Cardiac fibroblast (primary cell): ENCODE data around the gene SRGAP3.

ENCODE experiments used
- DNase-seq, 2 donors: peaks; one replicate each; pipeline versions ENCODE4 v3.0.0 to v3.0.0-alpha.2; 2010; ENCODE audit warnings: low read depth in 2 of 2
- H3K4me3 ChIP-seq, 2 donors: replicated peaks in 1 of 2; 1 replicate in 1 of 2; 2 replicates in 1 of 2; pipeline ENCODE4 v1.5.1; 2011; ENCODE audit warnings: low read depth in 2 of 2, low read length in 2 of 2, mild to moderate bottlenecking in 2 of 2, moderate library complexity in 1 of 2
- CTCF ChIP-seq: IDR thresholded peaks from one replicate; pipeline ENCODE4 v1.5.1; 2011; ENCODE audit warnings: low read depth, mild to moderate bottlenecking, low read length, inconsistent platforms

SRGAP3 gene

GRCh38 chr3:8997151-8997550 lies 252.3 kb downstream of the SRGAP3 start:
- no peak for DNase-seq
- H3K4me3 ChIP-seq: no peak overlapping the region
- TF ChIP-seq CTCF: no peak

- no peak overlapping the region for H3K4me3 ChIP-seq
- peak; percentile 43 to 53 for DNase-seq
- TF ChIP-seq CTCF: peak; percentile 27
Measured at GRCh38 chr3:8996681-8997121, 252.7 kb downstream of the SRGAP3 start.

- H3K4me3 ChIP-seq: no peak overlapping the region
- no peak for DNase-seq
- TF ChIP-seq CTCF: no peak
Measured at GRCh38 chr3:8996216-8996615, 253.2 kb downstream of the SRGAP3 start.

- DNase-seq: no peak
- H3K4me3 ChIP-seq: no peak overlapping the region
Measured at GRCh38 chr3:8994226-8994625, 255.2 kb downstream of the SRGAP3 start.

GRCh38 chr3:8993331-8993730 lies 256.1 kb downstream of the SRGAP3 start:
- H3K4me3 ChIP-seq: no peak overlapping the region
- DNase-seq: no peak
- TF ChIP-seq CTCF: no peak

More at GRCh38 chr3:8994226-8994625, 255.2 kb downstream of the SRGAP3 start:
- no peak for TF ChIP-seq CTCF

GRCh38 chr3:8992854-8993253 lies 256.6 kb downstream of the SRGAP3 start:
- no peak overlapping the region for H3K4me3 ChIP-seq
- TF ChIP-seq CTCF: no peak

GRCh38 chr3:8992199-8992598 lies 257.2 kb downstream of the SRGAP3 start:
- TF ChIP-seq CTCF: no peak
- no peak for DNase-seq
- no peak overlapping the region for H3K4me3 ChIP-seq

More at GRCh38 chr3:8992854-8993253, 256.6 kb downstream of the SRGAP3 start:
- DNase-seq: no peak
